Pulmonary artery endothelial cell (primary cell): ENCODE results near the gene CCDC93. TPM values are rescaled to one million over a fixed set of nuclear protein-coding genes. Genes with fewer than 3 reads are reported as not detected.

Experiments used
- DNase-seq: peaks from one replicate; pipeline ENCODE4 v3.0.0-alpha.2; 2011; ENCODE audit warnings: low read depth, low spot score
- total RNA-seq: library from RNA; depleted of rRNA; stranded (reverse); fragments of >200 nt; gene quantifications from 2 replicates; pipeline ENCODE4 v1.2.3, GENCODE V29; 2014

The CCDC93 gene
- total RNA-seq, 1 donor from 2014 or later: 24.9 TPM

DNA sequence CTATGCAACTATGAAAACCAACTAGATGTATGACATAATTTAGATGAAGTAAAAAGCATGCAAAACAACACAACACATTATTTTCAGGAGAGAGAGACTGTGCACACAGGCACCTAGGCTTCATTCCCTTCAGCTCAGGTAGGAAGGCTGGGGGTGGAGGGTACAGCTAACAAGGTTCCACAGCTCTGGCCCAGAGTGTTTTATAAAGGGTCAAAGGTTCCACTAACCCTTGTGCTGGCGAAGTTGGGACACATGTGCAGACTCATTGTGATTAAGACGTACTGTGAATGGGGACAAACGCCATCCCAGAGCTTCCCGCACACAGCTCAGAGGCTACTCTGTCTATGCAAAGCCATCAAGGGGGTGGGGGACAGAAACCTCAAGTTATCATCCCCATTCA, 19.1 kb downstream of the CCDC93 start:
- no peak for DNase-seq

DNA sequence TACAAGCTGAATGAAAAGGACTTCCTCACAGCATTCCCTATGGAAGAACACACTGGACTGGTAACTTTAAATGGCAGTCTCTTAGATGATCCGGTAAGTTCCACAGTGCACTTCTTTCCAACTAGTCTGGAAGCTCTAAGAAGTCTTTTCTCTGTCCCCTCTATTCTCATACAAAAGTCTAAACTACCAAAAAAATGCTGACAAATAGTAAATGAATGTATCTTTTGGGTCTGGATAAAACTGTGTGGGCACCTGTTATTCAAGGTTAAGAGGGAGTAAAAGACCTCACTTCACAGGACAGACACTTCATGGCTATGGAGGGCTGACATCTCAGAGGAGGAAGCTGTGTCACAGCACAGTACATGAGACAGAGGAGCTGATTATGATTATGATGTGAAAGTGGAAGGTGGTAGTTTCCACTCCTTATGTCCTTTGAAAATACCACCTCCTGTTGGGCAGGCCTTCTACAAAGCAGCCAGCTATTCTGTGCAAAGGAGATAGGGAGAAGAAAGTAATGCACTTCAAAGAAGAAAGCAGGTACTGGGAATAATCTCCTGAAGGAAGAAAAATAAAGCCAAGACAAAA, 23.9 kb downstream of the CCDC93 start:
- no peak for DNase-seq

DNA sequence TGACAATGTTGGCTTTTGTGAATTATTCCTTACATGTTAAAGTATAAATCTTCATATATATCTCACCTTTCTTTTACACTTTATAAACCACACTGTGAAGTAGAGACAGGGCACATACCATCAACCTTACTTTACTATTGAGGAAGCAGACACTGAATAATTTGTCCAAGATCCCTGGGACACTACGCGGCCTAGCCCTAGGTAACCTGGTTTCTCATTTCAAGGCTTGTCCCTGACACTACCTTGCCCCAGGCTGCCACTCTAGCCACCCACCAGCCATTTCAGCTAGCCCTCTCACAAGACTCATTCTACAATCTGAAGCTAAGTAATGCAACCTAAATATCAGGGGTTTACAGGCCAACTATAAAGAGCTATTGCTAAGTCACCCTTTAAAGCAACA, 26.7 kb downstream of the CCDC93 start:
- no peak for DNase-seq

DNA sequence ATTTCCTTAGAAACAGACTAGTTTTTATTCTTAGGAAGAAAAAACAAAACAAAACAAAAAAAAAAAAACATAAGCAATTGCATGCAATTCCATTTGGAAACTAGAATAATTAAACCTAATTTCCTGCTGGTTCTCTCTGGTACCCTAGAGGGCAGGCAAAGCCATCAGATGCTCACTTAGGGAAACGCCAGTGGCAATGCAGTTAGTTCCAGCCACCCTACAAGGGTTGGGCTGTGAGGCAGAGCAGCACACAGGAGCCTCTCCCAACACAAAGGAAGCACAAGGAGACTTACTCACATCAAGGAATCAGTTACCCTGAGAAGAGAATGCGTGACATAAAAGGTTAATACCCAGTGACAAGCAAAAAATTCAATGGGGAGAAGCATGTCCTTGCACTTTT, 28.8 kb downstream of the CCDC93 start:
- DNase-seq: no peak

DNA sequence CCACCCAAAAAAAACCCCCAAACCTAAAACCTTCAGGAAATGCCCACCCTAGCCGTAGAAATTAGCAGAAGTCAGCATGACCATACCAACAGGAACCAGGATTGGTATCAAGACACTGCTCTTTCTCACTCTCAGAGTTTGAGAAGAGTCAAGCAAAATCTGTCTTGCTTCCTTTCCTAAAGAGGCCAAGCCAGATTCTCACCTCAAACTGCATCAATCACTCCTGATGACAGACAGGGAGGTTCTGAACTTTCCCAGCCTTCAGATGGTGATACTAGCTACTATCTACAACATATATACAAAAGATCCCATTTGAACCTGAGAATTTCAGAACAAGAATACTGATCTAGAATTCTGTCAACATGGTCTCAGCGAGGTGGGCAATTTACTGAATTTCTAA, 29.7 kb downstream of the CCDC93 start:
- no peak for DNase-seq

DNA sequence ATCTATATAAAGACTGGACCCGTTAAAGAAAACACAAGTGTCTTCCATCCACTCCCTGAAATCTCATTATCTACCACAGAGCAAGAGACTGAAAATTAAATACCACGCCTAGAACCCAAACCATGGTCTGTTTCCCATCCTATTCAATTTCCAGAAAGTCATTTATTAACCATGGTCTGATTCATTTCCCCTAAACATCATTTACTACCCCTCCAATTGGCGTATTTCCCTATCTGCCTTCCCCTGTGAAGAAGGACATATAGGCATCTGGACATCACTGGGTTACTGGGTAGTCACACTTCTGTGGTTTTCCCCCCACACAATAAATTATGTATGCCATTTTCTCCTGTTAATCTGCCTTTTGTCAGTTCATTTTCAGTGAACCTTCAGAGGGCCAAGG, 30.8 kb downstream of the CCDC93 start:
- no peak for DNase-seq

DNA sequence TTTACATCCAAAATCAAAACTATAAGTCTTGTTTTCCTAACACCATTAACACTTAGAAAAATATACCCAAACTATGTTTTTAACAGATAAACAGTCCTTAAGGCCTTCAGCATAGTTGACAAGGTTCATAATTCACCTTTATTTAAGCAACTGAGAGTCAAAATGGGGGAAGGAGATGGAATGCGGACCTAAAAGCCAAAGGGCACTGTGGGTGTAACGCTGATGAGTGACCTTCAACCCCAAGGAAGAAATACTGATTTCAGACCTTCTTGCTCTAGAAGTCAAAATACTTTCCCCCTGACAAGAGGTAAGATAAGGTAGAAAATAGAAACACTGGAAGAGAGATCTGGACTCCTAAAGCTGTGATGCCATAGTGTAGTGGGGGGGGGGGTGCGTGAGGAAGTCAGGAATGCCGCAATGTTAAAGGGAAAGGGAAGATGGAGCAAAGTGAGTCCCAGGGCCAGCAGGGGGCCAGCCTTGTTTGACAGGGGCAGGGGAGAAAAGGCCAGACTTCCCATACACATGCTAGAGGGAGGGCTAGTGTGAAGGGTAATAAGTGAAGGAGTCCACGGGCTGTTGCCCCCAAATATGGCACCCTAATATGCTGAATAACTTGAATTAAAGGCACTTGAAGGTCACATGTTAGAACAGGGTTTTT, 31.4 kb downstream of the CCDC93 start:
- DNase-seq: no peak

DNA sequence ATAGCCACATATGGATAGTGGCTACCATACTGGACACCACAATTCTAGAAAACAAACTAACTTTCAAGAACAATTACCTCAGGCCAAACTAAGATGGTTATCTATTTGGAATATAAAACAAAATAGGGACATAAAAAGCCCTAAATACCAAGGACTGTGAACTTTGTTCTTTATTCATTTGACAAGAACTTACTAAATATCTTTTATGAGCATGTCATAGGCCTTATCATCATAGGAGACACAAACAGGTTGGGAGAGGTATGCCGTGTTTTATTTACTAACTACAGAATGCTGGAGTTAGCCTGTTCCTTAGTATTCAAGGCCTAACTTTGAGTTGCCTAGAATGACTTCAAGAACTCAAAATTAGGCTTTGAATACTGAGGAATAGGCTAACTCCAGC, 32.1 kb downstream of the CCDC93 start:
- no peak for DNase-seq

DNA sequence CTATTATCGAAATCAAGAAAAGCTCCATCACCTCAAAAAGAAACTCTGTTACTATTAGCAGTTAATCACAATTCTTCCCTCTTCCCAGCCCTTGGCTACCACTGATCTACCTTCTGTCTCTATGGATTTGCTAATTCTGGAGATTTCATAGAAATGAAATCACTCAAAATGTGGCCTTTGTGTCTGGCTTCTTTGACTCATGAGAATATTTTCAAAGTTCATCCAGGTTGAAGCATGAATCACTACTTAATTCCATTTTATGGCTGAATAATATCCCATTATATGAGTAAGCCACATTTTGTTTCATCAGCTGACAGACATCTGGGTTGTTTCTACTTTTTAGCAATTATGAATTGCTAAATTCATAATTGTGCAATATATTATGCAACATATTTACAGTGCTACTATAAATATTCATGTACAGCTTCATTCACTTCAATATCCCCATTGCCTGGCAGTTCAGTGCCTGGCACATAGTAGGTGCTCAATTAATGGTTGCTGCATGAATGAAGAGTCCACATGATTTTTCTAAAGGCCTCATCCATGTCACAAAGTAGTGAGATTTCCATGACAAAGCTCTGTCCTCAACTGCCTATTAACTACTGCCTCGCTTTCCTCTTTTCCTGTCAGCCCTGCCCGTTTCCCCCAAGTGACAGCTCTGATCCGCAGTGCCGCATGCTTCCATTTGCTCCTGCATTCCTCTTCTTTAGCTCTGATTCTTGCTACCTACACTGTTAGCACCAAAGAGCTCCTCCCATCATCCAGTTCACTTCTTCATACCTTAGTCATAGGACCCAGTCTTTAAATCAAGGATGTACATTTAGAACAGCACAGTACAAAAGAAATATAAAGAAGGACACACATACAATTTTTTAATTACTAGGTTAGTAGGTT, 32.8 kb downstream of the CCDC93 start:
- no peak for DNase-seq

DNA sequence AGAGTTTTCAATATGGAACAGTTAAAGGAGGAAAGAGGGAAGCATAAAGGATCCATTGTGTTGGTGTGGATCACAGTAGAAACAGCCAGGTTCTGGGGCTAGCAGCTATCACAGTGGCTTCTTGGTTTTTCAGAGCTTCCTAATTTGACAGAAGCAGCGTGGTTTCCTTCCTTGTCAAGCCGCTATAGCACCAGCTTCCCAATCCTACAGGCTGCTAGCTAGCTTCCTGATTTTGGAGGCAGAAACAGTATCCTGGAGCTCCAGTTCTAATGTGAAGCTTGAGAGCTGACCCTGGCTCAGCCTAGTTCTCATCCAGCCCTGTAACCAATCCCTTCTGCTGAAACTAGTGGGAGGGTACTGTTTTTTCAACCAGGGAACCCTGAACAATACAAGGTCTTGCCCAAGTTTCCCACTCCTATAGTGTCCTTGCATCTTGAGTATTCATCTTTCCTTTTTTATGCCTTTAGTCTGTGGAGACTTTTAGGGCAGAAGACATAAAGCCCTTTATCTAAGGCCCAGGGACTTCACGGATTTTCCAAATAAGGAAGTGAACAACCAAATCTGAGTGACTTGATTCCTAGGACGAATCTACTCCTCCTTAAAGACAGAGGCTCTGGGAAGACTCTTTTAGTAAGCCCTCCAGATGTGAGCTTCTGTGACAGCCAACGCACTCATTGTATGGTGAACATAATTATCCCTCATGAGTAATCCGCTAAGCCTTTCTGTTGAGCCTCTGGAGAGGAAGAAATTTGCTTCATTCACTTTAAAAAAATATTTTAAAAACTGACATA, 33.8 kb downstream of the CCDC93 start:
- no peak for DNase-seq

DNA sequence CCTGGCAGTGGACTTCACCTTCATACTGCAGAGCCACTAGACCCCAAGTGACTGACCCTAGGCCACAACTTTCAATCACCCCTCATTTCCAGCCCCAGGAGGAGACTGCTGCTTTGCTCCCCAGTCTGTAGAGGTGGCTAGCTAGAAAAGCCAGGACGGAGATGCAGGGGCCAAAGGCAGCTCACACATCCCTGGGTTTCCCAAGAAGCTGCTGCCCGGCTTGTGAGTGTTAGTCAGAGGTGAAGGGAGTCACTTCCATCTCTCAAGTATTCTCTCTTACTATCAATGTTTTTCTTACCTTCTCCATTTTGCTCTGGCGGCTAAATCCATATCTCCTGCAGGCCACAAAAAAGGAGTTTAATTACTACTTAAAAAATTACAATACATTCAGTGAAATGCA, 36.2 kb downstream of the CCDC93 start:
- no peak for DNase-seq

DNA sequence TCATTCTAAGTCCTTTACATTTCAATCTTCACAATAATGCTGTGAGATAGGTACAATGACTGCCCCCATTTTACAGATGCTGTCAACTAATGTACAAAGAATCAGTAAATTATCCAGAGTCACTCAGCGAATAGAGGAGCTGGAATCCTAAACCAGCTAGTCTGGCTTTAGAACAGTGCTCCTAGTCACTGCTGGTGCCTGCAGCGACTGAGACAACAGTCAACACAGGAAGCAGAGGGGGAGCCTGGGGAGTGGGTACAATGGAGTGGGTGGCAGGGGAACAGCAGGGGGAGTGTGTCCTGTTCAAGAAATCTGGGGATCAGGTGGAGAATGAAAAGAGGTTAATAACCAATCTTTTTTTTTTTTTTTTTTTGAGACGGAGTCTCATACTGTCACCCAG, 37.3 kb downstream of the CCDC93 start:
- DNase-seq: no peak

DNA sequence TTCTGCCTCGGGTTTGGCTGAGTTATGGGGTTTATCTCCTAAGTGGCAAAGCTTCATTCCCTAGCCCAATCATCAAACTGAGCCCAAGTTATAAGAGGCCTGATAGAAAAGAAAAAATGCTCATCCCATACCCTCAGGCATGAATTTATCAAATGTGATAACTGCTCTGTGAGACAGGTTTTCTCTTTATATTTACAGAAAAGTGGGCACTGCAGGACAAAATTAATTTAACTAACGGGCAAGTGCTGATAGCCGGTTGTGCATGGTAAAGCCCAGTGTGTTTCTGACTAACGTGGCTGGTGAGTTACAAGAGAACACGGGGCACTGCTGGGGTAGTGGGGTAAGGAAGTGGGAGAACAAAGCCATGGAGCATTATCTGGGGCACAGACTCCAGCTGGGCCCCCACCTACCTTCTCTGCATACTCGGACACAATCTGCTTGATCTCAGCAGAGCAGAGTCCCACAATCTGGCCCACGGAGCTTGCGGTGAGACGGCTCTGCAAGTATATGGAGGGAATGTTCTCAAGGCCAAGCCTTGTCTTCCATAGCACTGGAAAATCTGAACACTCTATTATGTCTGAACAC, 40.3 kb downstream of the CCDC93 start:
- no peak for DNase-seq

DNA sequence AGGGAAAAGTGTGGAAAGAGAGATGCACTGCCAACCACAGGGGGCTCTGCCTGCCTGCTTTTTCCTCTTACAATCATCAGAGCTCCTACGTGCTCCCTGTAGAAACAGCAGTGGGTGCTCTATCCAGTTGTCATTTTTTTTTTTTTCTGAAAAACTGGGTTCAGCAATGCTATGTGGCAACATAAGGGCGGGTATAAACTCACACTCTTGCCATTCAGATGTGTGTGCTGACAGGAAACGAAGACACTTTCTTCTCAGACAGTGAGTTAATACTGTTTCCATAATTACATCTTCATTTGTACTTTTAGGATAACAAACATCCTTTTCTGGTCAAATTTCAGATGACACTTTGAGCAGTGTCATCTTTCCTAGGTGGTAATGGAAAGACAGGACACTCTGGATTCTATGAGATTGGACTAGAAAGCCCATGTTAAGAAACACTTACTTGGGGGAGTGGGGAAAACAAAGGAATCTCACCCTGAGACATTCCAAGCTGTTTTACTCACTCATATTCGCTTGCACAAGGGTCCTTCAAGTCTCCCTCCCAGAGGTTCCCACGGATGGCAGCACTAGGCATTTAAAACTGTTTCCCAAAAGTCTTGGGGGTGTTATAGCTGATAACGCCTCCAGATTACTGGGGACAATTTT, 41.3 kb downstream of the CCDC93 start:
- DNase-seq: no peak

DNA sequence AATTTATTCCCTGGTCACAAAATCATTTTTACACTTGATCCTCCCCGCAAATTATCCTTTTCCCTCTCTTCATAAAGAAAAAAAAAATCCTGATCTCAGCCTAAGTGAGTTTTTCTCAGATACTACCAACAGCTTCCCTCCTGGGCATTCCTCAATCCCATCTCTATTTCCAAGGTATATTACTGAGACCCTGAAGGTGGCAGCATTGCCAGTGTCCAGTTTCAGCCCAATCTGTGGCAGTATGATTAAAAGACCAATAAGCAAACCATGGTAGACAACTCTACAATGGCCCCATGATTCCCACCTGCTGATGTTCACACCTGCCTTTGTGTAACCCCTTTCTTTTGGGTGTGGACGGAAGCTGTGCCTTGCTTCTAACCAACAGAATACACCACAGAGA, 45.1 kb downstream of the CCDC93 start:
- no peak for DNase-seq

DNA sequence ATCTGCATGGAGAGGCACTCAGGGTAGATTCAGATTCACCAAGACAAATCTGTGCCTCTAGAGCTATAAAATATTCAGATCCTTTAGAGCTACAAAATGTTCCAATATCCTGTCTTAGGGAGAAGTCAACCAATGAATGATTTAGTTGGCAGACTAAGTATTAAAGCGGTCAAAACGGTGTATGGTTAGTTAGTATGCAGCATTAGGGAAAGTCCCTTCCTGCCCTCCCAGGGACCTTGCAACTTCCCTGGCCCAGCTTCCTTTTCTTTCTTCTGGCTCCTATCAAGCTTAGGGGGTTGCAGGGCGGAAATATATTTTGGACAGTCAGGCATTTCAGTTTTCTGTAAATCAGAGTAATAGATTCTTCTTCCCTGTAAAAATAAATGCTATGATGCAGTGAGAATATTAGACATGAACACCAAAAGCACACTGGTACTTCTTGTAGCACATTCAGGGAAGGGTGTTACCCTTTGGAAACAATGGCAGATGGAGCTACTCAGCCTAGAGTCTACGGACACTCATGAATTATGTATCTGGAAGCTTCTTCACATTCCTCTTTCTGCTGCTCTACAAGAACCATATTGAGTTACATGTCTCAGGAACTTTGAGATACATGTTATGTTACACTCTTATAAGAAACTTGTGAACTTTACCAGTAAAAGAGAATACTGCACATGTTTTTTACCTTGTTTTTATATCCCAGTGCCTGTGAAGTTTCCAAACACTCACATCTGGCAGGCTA, 45.7 kb downstream of the CCDC93 start:
- DNase-seq: no peak

DNA sequence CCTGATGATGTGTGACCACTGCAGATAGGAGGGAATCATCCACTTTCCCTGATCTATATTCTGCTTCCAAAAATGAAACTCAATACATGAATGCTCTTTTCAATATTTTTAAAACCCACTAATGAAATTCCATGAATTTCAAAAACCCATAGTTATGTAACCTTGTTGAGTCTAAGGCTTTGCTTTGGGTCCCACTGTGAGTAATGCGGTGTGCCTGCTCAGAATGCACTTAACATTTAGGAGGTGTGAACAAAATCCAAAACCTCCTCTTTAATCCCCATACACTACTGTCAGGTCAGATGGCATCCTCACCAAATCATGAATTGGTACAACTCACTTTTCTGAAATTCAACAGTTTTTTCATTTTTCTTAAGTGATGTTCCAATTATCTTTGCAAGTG, 50.4 kb downstream of the CCDC93 start:
- no peak for DNase-seq

DNA sequence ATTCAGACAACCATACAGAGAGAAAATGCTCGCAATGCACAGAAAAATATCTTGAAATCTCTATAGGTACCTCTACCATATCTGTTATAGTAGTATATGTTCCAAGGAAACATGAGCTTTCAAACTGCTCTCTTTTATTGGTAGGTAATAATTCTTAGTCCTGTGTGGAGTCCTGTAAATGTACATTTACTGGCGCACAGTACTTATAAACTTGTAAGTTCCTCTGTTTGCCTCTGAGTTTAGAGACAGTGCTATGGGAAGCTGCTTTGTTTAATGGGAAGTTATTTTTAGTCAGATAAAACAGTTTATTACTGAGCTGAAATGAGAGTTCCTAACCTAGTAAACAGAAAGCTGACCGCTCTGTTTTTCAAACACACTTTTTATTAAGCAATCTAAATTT, 52.7 kb downstream of the CCDC93 start:
- DNase-seq: no peak

DNA sequence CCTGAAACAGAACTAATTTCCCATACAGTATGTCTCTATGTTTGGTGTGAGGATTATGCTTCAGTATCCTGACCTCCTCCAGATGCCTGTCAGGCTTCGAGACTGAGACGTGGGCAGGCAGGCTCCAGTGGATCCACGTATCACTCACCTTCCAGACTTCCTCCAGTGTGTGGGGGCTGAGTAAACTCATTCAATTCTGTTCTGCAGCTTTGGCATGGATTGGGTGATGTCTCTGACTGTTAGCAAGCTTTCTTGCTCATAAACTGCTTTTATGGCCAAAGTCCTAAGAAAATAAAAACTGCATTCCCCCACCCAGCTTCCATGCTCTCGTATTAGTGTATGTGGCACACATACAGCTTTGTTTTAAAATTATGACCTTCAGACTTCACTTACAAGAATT, 53.6 kb downstream of the CCDC93 start:
- no peak for DNase-seq

DNA sequence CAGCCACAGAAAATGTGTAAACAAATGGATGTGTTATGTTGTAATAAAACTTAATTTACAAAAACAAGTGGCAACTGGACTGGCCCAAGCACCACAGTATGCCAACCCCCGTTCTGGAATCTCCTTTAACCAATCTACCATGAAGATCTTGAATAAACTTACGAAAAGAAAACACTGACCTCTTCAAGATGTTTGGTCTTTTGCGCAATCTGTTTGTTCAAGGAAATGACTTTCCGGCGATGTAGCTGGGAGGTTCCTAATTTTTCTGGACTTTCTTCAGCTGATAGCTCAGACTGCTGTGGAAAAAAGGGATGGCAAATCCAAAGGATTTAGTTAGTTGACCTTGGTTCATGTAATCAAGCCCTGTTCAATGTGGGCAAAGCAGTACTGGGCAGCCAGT, 55.7 kb downstream of the CCDC93 start:
- DNase-seq: peak; percentile 64
